22Rv1 (cell line): Measurements from ENCODE around the gene MAML1.
A peak's percentile ranks its signal among the peaks of the same experiment; 100 is the strongest.

Source experiments
- H3K27ac ChIP-seq: fragments of 450-650 bp; 2 replicates; pipeline ENCODE4 v1.5.1; 2017
- CTCF ChIP-seq: fragments of 450-650 bp; IDR thresholded peaks from 2 replicates; pipeline ENCODE4 v1.5.1; 2017; ENCODE audit warnings: mild to moderate bottlenecking
- ZFX ChIP-seq: fragments of 450-650 bp; IDR thresholded peaks from 2 replicates; pipeline ENCODE4 v1.6.1; 2017; ENCODE audit warnings: antibody characterized with exemption, borderline replicate concordance

Gene MAML1

GRCh38 chr5:179795049-179795862, 62.6 kb downstream of the MAML1 start:
- TF ChIP-seq CTCF (no peak), ZFX (no peak)
- H3K27ac ChIP-seq = peak overlapping the region; percentile 90

GRCh38 chr5:179795863-179796833, 63.5 kb downstream of the MAML1 start:
- TF ChIP-seq ZFX (no peak), CTCF (peak; percentile 87)
- peak overlapping the region; percentile 90 for H3K27ac ChIP-seq

- TF ChIP-seq ZFX (no peak), CTCF (no peak)
- peak overlapping the region; percentile 90 for H3K27ac ChIP-seq
These were observed 64.4 kb downstream of the MAML1 start for GRCh38 chr5:179796877-179797608.

- no peak for TF ChIP-seq ZFX
- TF ChIP-seq CTCF = no peak
- H3K27ac ChIP-seq = 0 out of 2 replicates have a peak overlapping the region, but pooled peaks have one; percentile 90
These were observed 65.1 kb downstream of the MAML1 start for GRCh38 chr5:179797741-179798140.

GRCh38 chr5:179798144-179798770, 65.6 kb downstream of the MAML1 start:
- TF ChIP-seq ZFX (no peak), CTCF (no peak)
- H3K27ac ChIP-seq = no peak overlapping the region

- TF ChIP-seq ZFX (no peak), CTCF (no peak)
- no peak overlapping the region for H3K27ac ChIP-seq
These were observed 66.4 kb downstream of the MAML1 start for GRCh38 chr5:179798771-179799643.
